SK-N-MC (cell line): ENCODE data around the gene DUSP16.

Experiments
- EZH2 ChIP-seq: fragments of 200-600 bp; sonication (generic); IDR thresholded peaks from one replicate; pipeline ENCODE4 v1.6.1; 2017; ENCODE audit warnings: antibody characterized with exemption
- POLR2AphosphoS5 ChIP-seq: IDR thresholded peaks from 2 replicates; pipeline ENCODE4 v1.6.1; 2012; ENCODE audit warnings: mild to moderate bottlenecking, low read depth, low read length, borderline replicate concordance

DNA sequence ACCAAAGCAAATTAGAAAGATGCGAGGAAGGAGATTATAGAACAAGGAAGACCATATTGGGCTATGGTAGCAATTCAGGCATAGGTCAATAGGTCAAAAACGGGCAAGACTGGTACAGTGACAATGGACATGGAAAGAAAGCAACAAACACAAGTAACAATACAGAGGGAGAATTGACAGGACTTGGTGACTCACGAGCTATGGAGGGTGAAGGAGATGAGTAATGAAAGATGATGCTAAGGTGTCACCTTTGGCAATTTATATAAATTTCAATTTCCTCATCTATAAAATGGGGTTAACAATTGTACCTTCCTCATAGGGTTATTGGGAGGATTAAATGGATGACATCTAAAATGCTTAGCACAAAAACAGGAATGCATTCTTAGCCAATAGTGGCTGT lies 15.1 kb upstream of the DUSP16 start:
- TF ChIP-seq POLR2AphosphoS5 (no peak), EZH2 (no peak)
